HepG2 (cell line): ENCODE measurements around the gene FMR1. TPM values are rescaled to one million over a fixed set of nuclear protein-coding genes. Genes with fewer than 3 reads are reported as not detected.

Experiments
- BHLHE40 ChIP-seq: IDR thresholded peaks from 2 replicates; pipeline ENCODE4 v1.6.1; 2011; ENCODE audit warnings: low read length, improper control_type of control experiment
- DR1 ChIP-seq: sonication (generic); formaldehyde crosslinking; IDR thresholded peaks from 2 replicates; pipeline ENCODE4 v1.8.0; 2021; ENCODE audit warnings: mild to moderate bottlenecking, missing genetic modification reagents, inconsistent platforms
- HNRNPH1 ChIP-seq: fragments of 200-400 bp; formaldehyde crosslinking; optimal IDR thresholded peaks from 2 replicates; pipeline ENCODE3; 2017; ENCODE audit warnings: mild to moderate bottlenecking, low read depth, low read length
- PAF1 ChIP-seq: IDR thresholded peaks from 2 replicates; pipeline ENCODE4 v1.6.1; 2016; ENCODE audit warnings: missing genetic modification reagents, missing compliant biosample characterization
- RFX1 ChIP-seq: fragments of 450-650 bp; IDR thresholded peaks from 2 replicates; pipeline ENCODE4 v1.6.1; 2017
- USF2 ChIP-seq, 2 experiments: sonication (generic) in 1 of 2; formaldehyde crosslinking in 1 of 2; IDR thresholded peaks; 2 replicates each; pipeline versions ENCODE4 v1.5.1 to v1.6.1; 2011 to 2020; ENCODE audit warnings: borderline replicate concordance in 1 of 2, low read depth in 1 of 2, low read length in 1 of 2, mild to moderate bottlenecking in 1 of 2, missing genetic modification reagents in 1 of 2, moderate library complexity in 1 of 2
- XBP1 ChIP-seq: sonication (generic); formaldehyde crosslinking; IDR thresholded peaks from 2 replicates; pipeline ENCODE4 v1.5.0; 2020; ENCODE audit warnings: missing genetic modification reagents
- ZNF362 ChIP-seq: sonication (generic); formaldehyde crosslinking; IDR thresholded peaks from 2 replicates; pipeline ENCODE4 v1.4.0; 2020; ENCODE audit warnings: missing genetic modification reagents, mild to moderate bottlenecking, borderline replicate concordance
- ZNF629 ChIP-seq: sonication (generic); formaldehyde crosslinking; conservative IDR thresholded peaks from 2 replicates; pipeline ENCODE4 v1.5.0; 2020; ENCODE audit warnings: missing genetic modification reagents
- ZNF841 ChIP-seq: sonication (generic); formaldehyde crosslinking; IDR thresholded peaks from 2 replicates; pipeline ENCODE4 v1.8.1; 2023; ENCODE audit warnings: missing genetic modification reagents, borderline replicate concordance
- ZZZ3 ChIP-seq: sonication (generic); formaldehyde crosslinking; IDR thresholded peaks from 2 replicates; pipeline ENCODE4 v1.4.0; 2020; ENCODE audit warnings: missing genetic modification reagents, mild to moderate bottlenecking, borderline replicate concordance
- polyA plus RNA-seq, 8 experiments: library from polyadenylated mRNA; depleted of rRNA in 3 of 8; stranded (reverse) in 7 of 8; unstranded in 1 of 8; fragments of >200 nt; fragmentation: Illumina TruSeq in 4 of 8; extraction: Trizol in 4 of 8; gene quantifications; 2 replicates each; pipeline versions ENCODE4 v1.2.1 to v1.2.3, GENCODE V29; 2011 to 2016; ENCODE audit warnings: low read depth in 4 of 8, missing spikeins in 1 of 8, mixed read lengths in 1 of 8; ENCODE audit not compliant: insufficient read depth in 1 of 8
- total RNA-seq, 5 experiments: library from RNA; depleted of rRNA; stranded (reverse); fragments of >200 nt; fragmentation: Illumina TruSeq; extraction: Trizol; gene quantifications; 2 replicates each; pipeline ENCODE4 v1.2.3, GENCODE V29; 2016; ENCODE audit warnings: low read depth in 1 of 5
- TF ChIP-seq, protein P1 (sequence below): sonication (generic); formaldehyde crosslinking; conservative IDR thresholded peaks from 2 replicates; pipeline ENCODE4 v1.8.1; 2023; ENCODE audit warnings: missing genetic modification reagents
- TF ChIP-seq, protein P2 (sequence below): sonication (generic); formaldehyde crosslinking; IDR thresholded peaks from 2 replicates; pipeline ENCODE4 v1.4.0; 2020; ENCODE audit warnings: missing genetic modification reagents
- TF ChIP-seq, protein P3 (sequence below): sonication (generic); formaldehyde crosslinking; IDR thresholded peaks from 2 replicates; pipeline ENCODE4 v1.4.0; 2020; ENCODE audit warnings: low read depth, missing genetic modification reagents
- TF ChIP-seq, protein P4 (sequence below): IDR thresholded peaks from 2 replicates; pipeline ENCODE4 v1.6.1; 2016; ENCODE audit warnings: missing compliant biosample characterization, missing genetic modification reagents, borderline replicate concordance

Gene FMR1
- total and polyA plus RNA-seq, 2 of the 13 experiments (the other 11 are each of a cell fraction or from before 2014, with no cell fraction given): 27.8 to 49.6 TPM

DNA sequence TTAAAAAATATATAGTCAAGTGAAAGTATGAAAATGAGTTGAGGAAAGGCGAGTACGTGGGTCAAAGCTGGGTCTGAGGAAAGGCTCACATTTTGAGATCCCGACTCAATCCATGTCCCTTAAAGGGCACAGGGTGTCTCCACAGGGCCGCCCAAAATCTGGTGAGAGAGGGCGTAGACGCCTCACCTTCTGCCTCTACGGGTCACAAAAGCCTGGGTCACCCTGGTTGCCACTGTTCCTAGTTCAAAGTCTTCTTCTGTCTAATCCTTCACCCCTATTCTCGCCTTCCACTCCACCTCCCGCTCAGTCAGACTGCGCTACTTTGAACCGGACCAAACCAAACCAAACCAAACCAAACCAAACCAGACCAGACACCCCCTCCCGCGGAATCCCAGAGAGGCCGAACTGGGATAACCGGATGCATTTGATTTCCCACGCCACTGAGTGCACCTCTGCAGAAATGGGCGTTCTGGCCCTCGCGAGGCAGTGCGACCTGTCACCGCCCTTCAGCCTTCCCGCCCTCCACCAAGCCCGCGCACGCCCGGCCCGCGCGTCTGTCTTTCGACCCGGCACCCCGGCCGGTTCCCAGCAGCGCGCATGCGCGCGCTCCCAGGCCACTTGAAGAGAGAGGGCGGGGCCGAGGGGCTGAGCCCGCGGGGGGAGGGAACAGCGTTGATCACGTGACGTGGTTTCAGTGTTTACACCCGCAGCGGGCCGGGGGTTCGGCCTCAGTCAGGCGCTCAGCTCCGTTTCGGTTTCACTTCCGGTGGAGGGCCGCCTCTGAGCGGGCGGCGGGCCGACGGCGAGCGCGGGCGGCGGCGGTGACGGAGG, at the start of gene FMR1 (continued):
- TF ChIP-seq, protein P1, sequence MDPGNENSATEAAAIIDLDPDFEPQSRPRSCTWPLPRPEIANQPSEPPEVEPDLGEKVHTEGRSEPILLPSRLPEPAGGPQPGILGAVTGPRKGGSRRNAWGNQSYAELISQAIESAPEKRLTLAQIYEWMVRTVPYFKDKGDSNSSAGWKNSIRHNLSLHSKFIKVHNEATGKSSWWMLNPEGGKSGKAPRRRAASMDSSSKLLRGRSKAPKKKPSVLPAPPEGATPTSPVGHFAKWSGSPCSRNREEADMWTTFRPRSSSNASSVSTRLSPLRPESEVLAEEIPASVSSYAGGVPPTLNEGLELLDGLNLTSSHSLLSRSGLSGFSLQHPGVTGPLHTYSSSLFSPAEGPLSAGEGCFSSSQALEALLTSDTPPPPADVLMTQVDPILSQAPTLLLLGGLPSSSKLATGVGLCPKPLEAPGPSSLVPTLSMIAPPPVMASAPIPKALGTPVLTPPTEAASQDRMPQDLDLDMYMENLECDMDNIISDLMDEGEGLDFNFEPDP: no peak
- no peak for TF ChIP-seq HNRNPH1
- TF ChIP-seq, protein P2, sequence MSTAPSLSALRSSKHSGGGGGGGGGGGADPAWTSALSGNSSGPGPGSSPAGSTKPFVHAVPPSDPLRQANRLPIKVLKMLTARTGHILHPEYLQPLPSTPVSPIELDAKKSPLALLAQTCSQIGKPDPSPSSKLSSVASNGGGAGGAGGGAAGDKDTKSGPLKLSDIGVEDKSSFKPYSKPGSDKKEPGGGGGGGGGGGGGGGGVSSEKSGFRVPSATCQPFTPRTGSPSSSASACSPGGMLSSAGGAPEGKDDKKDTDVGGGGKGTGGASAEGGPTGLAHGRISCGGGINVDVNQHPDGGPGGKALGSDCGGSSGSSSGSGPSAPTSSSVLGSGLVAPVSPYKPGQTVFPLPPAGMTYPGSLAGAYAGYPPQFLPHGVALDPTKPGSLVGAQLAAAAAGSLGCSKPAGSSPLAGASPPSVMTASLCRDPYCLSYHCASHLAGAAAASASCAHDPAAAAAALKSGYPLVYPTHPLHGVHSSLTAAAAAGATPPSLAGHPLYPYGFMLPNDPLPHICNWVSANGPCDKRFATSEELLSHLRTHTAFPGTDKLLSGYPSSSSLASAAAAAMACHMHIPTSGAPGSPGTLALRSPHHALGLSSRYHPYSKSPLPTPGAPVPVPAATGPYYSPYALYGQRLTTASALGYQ (CRISPR knock-in tag): 0 out of 2 replicates have a peak, but pooled peaks have one; percentile 30
- no peak for TF ChIP-seq ZNF362 (CRISPR knock-in tag)
- TF ChIP-seq BHLHE40: peak; percentile 83
- no peak for TF ChIP-seq ZZZ3 (CRISPR knock-in tag)
- no peak for TF ChIP-seq ZNF841 (CRISPR knock-in tag)
- TF ChIP-seq RFX1: no peak
- TF ChIP-seq, protein P3, sequence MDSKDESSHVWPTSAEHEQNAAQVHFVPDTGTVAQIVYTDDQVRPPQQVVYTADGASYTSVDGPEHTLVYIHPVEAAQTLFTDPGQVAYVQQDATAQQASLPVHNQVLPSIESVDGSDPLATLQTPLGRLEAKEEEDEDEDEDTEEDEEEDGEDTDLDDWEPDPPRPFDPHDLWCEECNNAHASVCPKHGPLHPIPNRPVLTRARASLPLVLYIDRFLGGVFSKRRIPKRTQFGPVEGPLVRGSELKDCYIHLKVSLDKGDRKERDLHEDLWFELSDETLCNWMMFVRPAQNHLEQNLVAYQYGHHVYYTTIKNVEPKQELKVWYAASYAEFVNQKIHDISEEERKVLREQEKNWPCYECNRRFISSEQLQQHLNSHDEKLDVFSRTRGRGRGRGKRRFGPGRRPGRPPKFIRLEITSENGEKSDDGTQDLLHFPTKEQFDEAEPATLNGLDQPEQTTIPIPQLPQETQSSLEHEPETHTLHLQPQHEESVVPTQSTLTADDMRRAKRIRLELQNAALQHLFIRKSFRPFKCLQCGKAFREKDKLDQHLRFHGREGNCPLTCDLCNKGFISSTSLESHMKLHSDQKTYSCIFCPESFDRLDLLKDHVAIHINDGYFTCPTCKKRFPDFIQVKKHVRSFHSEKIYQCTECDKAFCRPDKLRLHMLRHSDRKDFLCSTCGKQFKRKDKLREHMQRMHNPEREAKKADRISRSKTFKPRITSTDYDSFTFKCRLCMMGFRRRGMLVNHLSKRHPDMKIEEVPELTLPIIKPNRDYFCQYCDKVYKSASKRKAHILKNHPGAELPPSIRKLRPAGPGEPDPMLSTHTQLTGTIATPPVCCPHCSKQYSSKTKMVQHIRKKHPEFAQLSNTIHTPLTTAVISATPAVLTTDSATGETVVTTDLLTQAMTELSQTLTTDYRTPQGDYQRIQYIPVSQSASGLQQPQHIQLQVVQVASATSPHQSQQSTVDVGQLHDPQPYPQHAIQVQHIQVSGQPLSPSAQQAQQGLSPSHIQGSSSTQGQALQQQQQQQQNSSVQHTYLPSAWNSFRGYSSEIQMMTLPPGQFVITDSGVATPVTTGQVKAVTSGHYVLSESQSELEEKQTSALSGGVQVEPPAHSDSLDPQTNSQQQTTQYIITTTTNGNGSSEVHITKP: no peak
- TF ChIP-seq, protein P4, sequence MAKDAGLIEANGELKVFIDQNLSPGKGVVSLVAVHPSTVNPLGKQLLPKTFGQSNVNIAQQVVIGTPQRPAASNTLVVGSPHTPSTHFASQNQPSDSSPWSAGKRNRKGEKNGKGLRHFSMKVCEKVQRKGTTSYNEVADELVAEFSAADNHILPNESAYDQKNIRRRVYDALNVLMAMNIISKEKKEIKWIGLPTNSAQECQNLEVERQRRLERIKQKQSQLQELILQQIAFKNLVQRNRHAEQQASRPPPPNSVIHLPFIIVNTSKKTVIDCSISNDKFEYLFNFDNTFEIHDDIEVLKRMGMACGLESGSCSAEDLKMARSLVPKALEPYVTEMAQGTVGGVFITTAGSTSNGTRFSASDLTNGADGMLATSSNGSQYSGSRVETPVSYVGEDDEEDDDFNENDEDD (CRISPR knock-in tag): peak; percentile 95
- no peak for TF ChIP-seq ZNF629
- no peak for TF ChIP-seq PAF1 (CRISPR knock-in tag)
- TF ChIP-seq DR1 (CRISPR knock-in tag): peak; percentile 93
- no peak for TF ChIP-seq XBP1 (CRISPR knock-in tag)
- TF ChIP-seq USF2 (IDR thresholded peaks at IDR 0.05; ENCODE audit: low read depth, low read length): peak; percentile 90
- TF ChIP-seq USF2 (CRISPR knock-in tag; IDR thresholded peaks at IDR 0.05; ENCODE audit: borderline replicate concordance): peak; percentile 86; the same call in 1 of the 2 replicates
